Psoas muscle (tissue), 8 donors: ENCODE measurements around the gene CNGB1. TPM values are rescaled to one million over a fixed set of nuclear protein-coding genes. Genes with fewer than 3 reads are reported as not detected.

Source experiments
- ATAC-seq, 4 donors: fragments of 200-7000 bp; cut with Tn5 transposase; one replicate each; pipeline ENCODE4 v1.9.1; 2020; ENCODE audit warnings: moderate library complexity in 3 of 4, mild to moderate bottlenecking in 2 of 4
- DNase-seq, 2 donors: peaks; one replicate each; pipeline ENCODE4 v3.0.0-alpha.2; 2020
- H3K27ac ChIP-seq: fragments of 200-600 bp; one replicate; pipeline ENCODE4 v1.8.0; 2022
- H3K27me3 ChIP-seq, 3 donors: fragments of 200-600 bp in 1 of 3; one replicate each; pipeline versions ENCODE4 v1.6.1 to v1.8.0; 2013 to 2022; ENCODE audit warnings: low read length in 2 of 3, mild to moderate bottlenecking in 2 of 3, moderate library complexity in 1 of 3; ENCODE audit not compliant: insufficient read depth in 3 of 3
- H3K36me3 ChIP-seq, 2 donors: fragments of 200-600 bp in 1 of 2; one replicate each; pipeline versions ENCODE4 v1.6.1 to v1.8.0; 2013 to 2022; ENCODE audit warnings: low read depth in 1 of 2, mild to moderate bottlenecking in 1 of 2, moderate library complexity in 1 of 2; ENCODE audit not compliant: insufficient read depth in 1 of 2
- H3K4me1 ChIP-seq: fragments of 200-600 bp; one replicate; pipeline ENCODE4 v1.8.0; 2022
- H3K4me3 ChIP-seq: fragments of 200-600 bp; one replicate; pipeline ENCODE4 v1.8.0; 2022; ENCODE audit warnings: mild to moderate bottlenecking
- H3K9me3 ChIP-seq: fragments of 200-600 bp; one replicate; pipeline ENCODE4 v1.8.0; 2022
- CTCF ChIP-seq: fragments of 200-600 bp; IDR thresholded peaks from one replicate; pipeline ENCODE4 v1.8.0; 2022; ENCODE audit warnings: antibody characterized with exemption
- whole genome bisulfite sequencing, 3 donors: extraction: QIAGEN DNeasy Blood & Tissue Kit; methylation state at CpG; one replicate each; pipeline versions ENCODE4 v1.1.6 to v1.1.7; 2013; 5-methylcytosine and 5-hydroxymethylcytosine counted together
- intact Hi-C, 2 donors: fragments of 100-400 bp; cut with DNase I; formaldehyde crosslinking; loops; one replicate each; pipeline versions ENCODE4 v1.11.0 to v1.14.2; 2022
- polyA plus RNA-seq, 3 donors: library from polyadenylated mRNA; stranded (reverse); fragments of 200-250 nt; gene quantifications; one replicate each; pipeline ENCODE4 v1.2.3, GENCODE V29; 2013
- total RNA-seq, 4 donors: library from RNA; stranded (reverse); fragmentation: NEBNext Ultra II Directional in 2 of 4; extraction: Animal tissue kit (Norgen Biotek cat#: 25700) in 2 of 4; gene quantifications; one replicate each; pipeline versions ENCODE4 v1.2.1 to v1.2.4, GENCODE V29; 2021 to 2023
- donor health status: healthy with polysubstance abuse.
- donor health status: DM: no; HTN: no; CAD: no; lungs with moderate emphysema.
- donor health status: Bipolar disorder and iron deficiency.
- donor health status: healthy.
- donor health status: DM: yes; HTN: yes; CAD: no.
- donor health status: DM: no; HTN: no; CAD: no.
- donor health status: DM: no; HTN: no; CAD: no.
- donor health status: DM: yes; HTN: yes; CAD: no.

CNGB1 gene
- total and polyA plus RNA-seq, 7 donors = not detected

DNA sequence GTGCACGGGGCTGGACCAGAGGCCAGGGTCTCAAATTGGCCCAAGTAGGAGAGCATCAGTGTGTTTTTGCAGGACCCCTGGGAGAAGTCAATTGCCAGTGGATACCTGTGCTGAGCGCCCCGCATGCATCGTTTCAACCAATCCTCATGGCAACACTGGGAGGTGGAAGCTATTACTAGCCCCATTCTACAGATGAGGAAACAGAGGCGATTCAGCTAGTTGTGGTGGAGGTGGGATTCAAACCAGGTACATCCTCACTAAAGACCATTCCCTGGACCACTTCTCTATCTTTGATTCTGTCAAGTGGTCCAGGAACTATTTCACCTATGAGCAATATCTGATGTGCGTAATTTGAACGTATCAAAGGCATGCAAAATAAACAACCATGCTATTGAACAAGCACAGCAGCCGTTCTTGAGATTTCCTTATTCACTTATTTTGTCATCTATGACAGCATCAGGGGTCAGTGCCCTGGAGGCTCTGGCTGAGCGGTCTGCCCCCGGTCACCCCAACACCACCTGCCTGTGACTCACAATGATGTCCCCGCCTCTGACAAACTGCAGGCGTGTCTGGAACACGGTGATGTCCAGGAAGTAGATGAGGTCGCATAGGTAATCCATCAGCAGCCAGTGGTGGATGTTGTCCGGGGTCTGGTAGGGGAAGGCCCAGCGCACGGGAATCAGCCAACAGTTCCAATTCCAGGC lies 54.0 kb downstream of the CNGB1 start:
- no peak for DNase-seq
- TF ChIP-seq CTCF = no peak
- Histone ChIP-seq H3K4me1 (no peaks in the 10 kb centered on the region), H3K4me3 (no peak overlapping the region), H3K9me3 (no peaks in the 10 kb centered on the region), H3K27me3 (no peaks in the 10 kb centered on the region), H3K36me3 (no peaks in the 10 kb centered on the region), H3K27ac (no peak overlapping the region)
- intact Hi-C loops = no loop called here
- WGBS, 3 donors = 70 to 80% (median 76%) methylated on average over 17 of the region's 17 CpGs
- ATAC-seq = no peak

GRCh38 chr16:57915811-57916488 lies 55.0 kb downstream of the CNGB1 start:
- H3K4me3 ChIP-seq = no peak overlapping the region

GRCh38 chr16:57915267-57915666 lies 55.7 kb downstream of the CNGB1 start:
- Histone ChIP-seq H3K9me3 (no peaks in the 10 kb centered on the region), H3K4me3 (no peak overlapping the region), H3K4me1 (no peaks in the 10 kb centered on the region), H3K36me3 (no peaks in the 10 kb centered on the region), H3K27ac (no peak overlapping the region), H3K27me3 (no peaks in the 10 kb centered on the region)
- DNase-seq (no peak), ATAC-seq (no peak)
- WGBS, 3 donors = 48 to 59% (median 51%) methylated on average over 9 of the region's 9 CpGs
- no peak for TF ChIP-seq CTCF
- intact Hi-C loops = no loop called here

More at GRCh38 chr16:57915811-57916488, 55.0 kb downstream of the CNGB1 start:
- WGBS, 3 donors = 71 to 75% (median 73%) methylated on average over 12 of the region's 12 CpGs
- intact Hi-C loops = no loop called here
- DNase-seq (no peak), ATAC-seq (no peak)
- no peak for TF ChIP-seq CTCF
- no peaks in the 10 kb centered on the region for H3K36me3 ChIP-seq
- H3K27me3 ChIP-seq = no peaks in the 10 kb centered on the region
- H3K4me1 ChIP-seq = no peaks in the 10 kb centered on the region
- no peaks in the 10 kb centered on the region for H3K9me3 ChIP-seq
- H3K27ac ChIP-seq = no peak overlapping the region

DNA sequence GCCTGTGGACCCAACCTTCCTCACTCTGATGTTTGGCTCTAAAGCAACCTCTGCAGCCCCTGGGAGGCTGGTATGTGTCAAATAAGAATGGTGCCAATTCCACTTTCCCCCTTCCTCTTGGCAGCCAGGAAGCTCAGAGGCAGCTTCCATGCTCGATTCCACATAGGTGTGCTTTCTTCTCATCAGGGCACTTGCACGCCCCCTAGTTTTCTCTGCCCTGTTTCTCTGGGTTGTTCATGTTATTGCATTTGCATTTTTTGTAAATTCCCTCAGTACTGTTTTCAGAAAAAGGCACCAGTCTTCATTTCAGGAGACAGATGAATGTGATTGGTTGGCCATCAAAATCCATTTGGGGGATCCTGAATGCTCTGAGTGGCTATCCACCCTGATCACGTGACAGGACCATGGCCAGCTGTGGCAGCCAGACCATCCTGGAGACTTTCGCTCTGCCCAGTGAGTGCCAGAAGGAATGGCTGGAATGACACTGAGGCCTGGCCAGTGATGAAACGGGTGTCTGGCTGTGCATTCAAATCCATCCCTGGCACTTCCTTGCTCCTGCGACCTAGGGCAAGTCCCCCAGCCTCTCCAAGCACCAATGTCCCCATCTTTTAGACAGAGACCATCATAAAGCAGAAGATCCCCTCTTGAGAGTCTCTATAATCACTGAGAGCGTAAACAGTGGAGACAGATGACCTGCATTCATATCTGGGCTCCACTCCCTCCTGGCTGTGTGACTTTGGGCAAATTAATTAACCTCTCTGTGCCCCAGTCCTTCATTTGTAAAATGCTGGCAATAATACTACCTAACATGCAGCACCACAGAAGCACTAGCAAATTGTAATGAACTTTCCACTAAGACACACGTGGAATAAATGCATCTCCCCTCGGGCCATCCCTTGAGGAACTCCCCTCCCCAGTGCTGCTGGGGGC lies 56.4 kb downstream of the CNGB1 start:
- Histone ChIP-seq H3K9me3 (no peaks in the 10 kb centered on the region), H3K27ac (no peak overlapping the region), H3K4me1 (no peaks in the 10 kb centered on the region), H3K27me3 (no peaks in the 10 kb centered on the region), H3K36me3 (no peaks in the 10 kb centered on the region), H3K4me3 (no peak overlapping the region)
- DNase-seq (no peak), ATAC-seq (no peak)
- intact Hi-C loops = no loop called here
- TF ChIP-seq CTCF = no peak
- 62 to 69% (median 68%) methylated on average over 9 of the region's 9 CpGs for WGBS, 3 donors
